Glomerular visceral epithelial cell (primary cell): ENCODE data around the gene SORCS3.
A peak's percentile ranks its signal among the peaks of the same experiment; 100 is the strongest.

ENCODE experiments used
- DNase-seq: peaks from one replicate; pipeline ENCODE4 v3.0.0-alpha.2; 2016; ENCODE audit errors: extremely low spot score

The SORCS3 gene

DNA sequence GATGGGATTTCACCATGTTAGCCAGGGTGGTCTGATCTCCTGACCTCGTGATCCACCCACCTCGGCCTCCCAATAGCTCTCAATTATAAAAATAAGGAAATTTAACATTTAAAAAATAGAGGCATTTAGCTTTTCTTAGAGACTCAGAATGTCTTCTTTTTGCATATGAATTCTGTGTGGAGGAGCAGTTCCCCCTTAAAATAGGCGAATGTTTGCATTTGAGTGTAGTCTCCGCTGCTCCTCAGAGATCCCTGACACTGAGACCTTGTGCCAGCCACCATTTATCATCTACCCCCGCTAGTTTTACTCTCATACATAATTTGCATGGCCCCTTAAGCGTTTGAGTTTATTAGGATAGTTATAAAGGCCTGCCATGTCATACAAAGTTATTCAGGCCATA, 461.9 kb downstream of the SORCS3 start:
- no peak for DNase-seq

DNA sequence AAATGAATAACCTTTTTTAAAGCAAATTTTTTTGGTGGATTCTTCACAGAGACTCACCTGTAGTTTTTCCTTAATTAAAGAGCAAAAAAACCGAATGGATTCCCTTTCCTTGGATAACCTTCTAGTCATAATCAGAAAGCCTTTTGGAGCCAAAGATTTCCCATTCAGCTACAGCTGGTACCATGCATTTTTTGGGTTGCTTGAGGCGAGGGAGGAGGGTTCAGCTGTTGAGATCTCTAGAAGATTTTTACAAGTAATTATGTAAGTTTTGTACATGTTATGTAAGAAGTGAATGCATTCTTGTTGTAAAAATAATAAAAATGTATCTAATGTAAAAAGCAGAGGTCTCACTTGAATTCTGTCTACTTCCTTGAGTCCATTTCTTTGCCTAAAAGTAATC, 463.2 kb downstream of the SORCS3 start:
- no peak for DNase-seq

DNA sequence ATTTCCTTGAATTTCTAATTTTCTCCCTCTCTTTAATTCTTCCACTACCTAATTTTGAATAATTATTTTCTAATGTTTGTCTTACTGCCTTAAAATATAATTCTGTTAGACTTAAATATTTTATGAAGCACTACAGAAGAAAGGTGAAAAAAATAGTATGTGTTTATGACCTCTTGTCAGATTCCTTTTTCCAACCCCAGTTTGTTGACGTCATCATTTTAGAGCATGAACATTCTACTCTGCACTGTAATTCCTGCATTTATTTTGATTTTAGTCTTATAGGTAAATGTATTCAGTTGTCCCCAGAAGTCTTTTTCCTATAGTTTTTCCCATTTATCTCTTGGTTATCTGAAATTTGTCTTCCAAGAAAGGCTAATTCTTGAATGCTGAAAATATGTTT, 468.1 kb downstream of the SORCS3 start:
- no peak for DNase-seq

DNA sequence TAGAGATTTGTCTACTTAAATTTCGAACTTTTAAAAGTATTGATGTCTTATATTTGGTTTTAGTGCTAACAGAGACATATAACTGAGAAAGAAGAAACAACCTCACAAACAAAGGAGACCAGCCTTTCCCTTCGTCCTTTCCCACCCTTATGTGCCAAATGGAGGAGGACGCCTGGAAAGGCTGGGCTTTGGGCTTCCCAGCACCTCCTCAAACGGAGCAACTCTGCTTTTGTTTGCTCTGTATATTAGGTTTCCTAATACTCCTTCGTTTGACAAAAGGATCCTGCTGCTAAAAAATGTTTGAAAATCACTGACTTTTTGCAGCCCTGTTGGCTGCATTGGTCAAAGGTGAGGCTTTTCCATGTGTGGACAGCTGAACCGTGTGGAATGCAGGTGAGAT, 471.8 kb downstream of the SORCS3 start:
- no peak for DNase-seq

GRCh38 chr10:105113666-105114065, 472.6 kb downstream of the SORCS3 start:
- no peak for DNase-seq

DNA sequence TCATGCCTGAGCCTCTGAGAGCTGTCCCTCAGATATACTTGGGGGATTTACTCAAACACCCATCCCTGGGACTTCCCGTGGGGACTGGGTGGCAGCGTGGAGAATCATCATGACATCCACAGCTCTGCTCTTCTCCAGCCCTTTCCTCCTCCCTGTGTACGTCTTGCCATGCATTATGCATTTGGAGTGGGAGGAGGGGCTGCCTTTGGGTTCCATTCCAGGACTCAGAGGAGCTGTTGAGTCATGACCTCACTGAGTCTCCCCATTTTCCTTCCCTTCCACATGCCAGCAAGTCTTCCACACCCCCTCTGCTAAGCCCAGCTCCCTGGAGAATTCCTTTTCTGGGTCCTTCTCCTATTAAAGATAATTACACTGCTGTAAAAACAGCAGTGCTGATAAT, 480.7 kb downstream of the SORCS3 start:
- DNase-seq: no peak

GRCh38 chr10:105128111-105128510, 487.0 kb downstream of the SORCS3 start:
- no peak for DNase-seq

GRCh38 chr10:105138358-105138757, 497.3 kb downstream of the SORCS3 start:
- no peak for DNase-seq

GRCh38 chr10:105139363-105139896, 498.3 kb downstream of the SORCS3 start:
- DNase-seq: no peak

DNA sequence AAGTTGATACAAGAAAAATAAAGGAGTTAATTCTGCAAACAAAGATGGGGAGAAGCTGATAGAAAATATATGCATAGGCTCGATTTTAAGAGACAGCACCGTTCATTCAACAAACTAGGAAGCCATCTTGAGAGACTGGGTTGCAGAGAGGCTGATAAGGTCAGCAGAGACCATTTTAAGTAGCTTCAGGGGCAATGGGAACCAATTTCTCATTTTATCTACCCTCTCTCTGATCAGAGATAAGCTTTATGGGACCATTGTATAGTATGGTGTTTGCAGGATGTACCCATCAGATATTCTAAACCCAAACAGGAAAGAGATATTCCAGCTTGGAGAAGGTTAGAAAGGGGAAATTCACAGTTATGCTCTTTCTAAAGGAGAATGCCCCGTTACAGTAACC, 499.5 kb downstream of the SORCS3 start:
- DNase-seq: no peak

DNA sequence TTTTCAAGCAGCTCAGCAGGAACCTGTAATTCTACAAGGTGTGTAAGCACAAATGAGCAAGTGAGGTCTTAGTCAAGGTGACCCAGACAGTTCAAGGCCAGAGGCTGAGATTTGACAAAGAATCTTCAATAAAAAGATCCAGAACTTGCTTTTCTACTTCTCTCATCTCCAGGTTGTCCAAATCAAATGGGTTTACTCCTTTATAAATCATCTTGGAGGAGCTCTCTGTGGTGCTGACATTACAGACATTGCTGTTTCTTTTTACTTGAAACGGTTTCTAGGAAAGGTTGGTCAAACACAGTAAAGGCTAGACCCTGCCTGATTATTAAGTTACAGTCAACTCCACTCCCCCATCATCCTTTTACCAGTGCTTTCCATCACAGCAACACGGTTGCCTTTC, 504.6 kb downstream of the SORCS3 start:
- DNase-seq: no peak

GRCh38 chr10:105146436-105146835, 505.3 kb downstream of the SORCS3 start:
- DNase-seq: peak; percentile 1

- DNase-seq: no peak
Measured at GRCh38 chr10:105148456-105148855, 507.4 kb downstream of the SORCS3 start.

DNA sequence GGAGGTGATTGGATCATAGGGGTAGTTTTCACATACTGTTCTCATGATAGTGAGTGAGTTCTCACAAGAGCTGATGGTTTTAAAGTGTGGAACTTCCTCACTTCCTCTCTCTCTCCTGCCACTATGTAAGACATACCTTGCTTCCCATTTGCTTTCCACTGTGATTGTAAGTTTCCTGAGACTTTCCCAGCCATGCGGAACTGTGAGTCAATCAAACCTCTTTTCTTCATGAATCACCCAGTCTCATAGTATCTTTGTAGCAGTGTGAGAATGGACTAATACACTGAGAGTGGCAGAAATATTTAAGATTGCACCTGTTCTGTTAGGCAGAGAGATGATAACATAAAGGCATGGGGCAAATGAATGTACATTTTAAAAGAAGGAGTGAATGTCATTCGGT, 507.8 kb downstream of the SORCS3 start:
- DNase-seq: peak; percentile 63

DNA sequence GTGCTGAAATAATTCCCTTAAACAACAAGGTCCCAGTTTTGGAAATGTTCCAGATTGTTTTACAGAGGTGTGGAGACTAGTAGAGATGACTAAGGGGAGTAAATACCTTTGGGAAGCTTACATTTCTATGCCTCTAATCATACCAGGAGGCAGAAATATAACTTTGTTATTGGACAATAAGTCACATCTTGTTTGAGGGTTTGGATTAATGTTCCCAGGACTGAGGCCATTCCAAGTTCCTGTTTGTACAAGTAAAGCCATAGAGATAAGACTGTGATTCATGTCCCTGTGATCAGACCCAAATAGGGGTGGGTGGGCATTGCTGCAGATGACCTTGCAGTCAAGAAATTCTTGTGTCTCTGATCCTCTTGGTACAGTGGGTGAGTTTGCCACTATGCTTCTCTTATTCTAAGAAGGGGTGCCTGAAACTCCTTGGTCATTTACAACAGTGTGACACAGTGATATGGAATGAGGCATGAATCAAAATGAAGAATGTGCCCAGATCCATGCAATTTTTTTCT, 508.3 kb downstream of the SORCS3 start:
- DNase-seq: peak; percentile 29

- DNase-seq: no peak
Measured at GRCh38 chr10:105150259-105150880, 509.3 kb downstream of the SORCS3 start.

DNA sequence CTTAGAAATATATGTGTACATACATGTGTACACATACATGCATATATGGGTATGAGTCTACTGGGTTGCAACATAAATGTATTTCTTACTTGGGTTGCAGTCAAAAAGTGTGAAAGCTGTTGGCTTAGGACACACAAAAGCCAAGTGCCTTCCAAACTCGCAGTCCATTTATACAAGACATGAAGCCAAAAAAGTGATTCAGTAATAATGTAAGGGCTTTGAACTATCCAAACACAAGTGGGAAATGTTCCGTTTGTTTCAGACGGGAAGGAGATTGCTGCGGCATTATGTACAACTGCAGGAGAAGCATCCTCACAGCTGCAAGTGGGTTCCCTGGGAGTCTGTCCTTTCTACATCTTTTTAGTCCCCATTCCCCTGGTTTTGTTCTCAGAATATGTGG, 513.6 kb downstream of the SORCS3 start:
- DNase-seq: no peak

GRCh38 chr10:105159268-105159667, 518.2 kb downstream of the SORCS3 start:
- DNase-seq: no peak

DNA sequence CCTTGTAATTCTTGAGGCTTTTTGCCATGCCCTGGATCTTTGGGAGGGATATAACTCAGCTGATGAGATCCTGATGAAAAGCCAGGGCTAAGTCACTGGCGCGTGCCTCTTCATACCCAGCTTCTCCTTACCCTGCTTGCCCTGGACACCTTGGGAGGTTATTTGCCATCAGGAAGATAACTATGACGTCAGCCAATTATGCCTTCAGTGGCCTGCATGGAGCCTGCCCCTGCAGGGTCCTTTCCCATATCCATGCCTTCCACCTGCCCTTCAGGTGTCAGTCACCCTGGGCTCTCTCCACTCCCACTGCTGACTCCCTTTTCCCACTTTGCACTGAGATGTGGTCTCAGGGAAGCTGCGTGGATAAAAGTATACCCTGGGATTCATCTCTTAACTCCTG, 520.1 kb downstream of the SORCS3 start:
- no peak for DNase-seq

DNA sequence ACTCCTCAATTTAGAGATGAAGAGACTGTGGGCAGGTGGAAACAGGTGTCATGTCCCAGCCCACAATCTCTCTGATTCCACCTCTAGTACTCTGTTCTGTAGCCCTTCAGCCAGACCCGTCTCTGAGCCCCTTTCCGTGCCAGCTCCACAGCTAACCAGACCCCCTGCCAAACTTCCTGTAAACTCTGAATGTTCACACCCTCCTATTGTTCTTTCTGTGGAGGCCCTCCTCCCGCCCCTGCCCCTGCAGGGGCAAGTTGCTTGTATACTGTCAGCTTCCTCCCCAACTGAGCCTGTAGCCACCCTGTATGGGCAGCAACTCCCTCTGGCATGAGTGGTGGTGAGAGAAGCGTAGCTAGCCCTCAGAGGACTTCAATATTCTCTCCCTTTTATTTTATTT, 520.7 kb downstream of the SORCS3 start:
- DNase-seq: no peak

DNA sequence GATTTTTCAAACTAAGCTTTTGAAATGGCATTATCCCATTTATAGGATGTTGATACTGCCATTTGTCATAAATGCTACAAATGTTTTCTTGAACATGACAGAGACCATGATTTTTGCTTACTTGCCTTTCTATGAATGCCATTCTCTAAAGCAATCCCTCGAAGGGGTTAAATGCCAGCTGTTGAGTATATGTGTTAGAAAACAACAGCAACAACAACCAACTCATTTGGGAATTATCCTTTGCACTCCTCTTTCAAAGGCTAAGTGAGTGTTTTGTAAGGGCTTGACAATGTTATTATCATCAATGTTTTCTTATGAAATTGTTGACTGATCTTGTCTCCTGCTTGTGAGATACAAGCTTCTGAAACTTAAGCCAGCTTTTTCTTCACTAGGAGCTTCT, 529.4 kb downstream of the SORCS3 start:
- no peak for DNase-seq

- DNase-seq: no peak
Measured at GRCh38 chr10:105171945-105172344, 530.9 kb downstream of the SORCS3 start.

DNA sequence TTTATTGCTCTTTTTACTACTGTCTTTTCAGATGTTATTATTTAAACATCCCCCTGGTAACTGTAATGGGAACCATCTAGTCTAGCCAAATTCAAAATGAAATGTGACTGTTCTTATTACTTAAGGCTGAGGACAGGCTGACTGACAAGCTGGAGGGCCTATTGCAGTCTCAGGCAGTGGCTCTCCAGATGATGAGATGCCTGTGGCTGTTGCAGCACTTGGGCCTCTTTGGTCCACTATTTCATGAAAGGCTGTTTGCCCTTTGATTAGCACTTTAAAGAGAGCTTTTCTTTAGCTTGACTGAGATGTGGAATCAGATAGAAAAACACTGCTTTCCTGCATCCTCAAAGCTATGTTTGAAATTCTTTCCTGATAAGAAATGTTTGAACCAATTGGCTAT, 540.5 kb downstream of the SORCS3 start:
- DNase-seq: no peak

GRCh38 chr10:105183536-105183935, 542.4 kb downstream of the SORCS3 start:
- no peak for DNase-seq
